Measurements from ENCODE around the gene LPIN1. TPM values are rescaled to one million over a fixed set of nuclear protein-coding genes. Genes with fewer than 3 reads are reported as not detected.

Gene LPIN1
- total RNA-seq, 1 experiment from 2014 or later = 38.5 TPM

DNA sequence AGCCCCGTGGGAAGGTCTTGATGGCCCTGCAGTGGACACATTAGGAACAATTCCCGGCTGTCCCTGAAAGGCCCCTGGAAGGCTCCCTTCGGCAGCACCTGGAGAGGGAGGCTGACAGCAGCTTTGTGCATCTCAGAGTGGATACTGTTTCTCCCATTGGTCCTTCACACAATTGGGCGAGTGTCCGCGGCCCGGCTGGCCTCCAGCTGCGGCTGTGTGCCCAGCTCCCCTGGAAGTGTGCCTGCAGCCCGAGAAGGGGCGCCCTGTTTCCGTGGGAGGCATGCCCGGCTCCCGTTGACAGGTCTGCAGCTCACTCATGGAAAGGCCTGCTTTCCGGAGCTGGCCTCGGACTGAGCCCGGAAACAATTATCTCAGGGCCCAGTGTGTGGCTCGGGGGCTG lies 103.7 kb downstream of the LPIN1 start:
- H3K9me3 ChIP-seq (ENCODE audit: low read depth, low read length, poor library complexity, severe bottlenecking) = no peaks in the 10 kb centered on the region
- POLR2A ChIA-PET (ENCODE audit: low non-redundant PET) = no interaction called here
- H3K36me3 ChIP-seq (ENCODE audit: insufficient read depth, low read length, poor library complexity, severe bottlenecking) = no peaks in the 10 kb centered on the region
- BruUV-seq (replicated peaks) = no TSS peak
- no peak overlapping the region for H3K27ac ChIP-seq (ENCODE audit: low read depth, low read length, poor library complexity, severe bottlenecking)
- no peak for DNase-seq (ENCODE audit: low spot score)
- TF ChIP-seq, protein P1, sequence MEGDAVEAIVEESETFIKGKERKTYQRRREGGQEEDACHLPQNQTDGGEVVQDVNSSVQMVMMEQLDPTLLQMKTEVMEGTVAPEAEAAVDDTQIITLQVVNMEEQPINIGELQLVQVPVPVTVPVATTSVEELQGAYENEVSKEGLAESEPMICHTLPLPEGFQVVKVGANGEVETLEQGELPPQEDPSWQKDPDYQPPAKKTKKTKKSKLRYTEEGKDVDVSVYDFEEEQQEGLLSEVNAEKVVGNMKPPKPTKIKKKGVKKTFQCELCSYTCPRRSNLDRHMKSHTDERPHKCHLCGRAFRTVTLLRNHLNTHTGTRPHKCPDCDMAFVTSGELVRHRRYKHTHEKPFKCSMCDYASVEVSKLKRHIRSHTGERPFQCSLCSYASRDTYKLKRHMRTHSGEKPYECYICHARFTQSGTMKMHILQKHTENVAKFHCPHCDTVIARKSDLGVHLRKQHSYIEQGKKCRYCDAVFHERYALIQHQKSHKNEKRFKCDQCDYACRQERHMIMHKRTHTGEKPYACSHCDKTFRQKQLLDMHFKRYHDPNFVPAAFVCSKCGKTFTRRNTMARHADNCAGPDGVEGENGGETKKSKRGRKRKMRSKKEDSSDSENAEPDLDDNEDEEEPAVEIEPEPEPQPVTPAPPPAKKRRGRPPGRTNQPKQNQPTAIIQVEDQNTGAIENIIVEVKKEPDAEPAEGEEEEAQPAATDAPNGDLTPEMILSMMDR (conservative IDR thresholded peaks at IDR 0.05; ENCODE audit: low read depth, low read length) = no peak
- TF ChIP-seq EZH2 (IDR thresholded peaks at IDR 0.05; ENCODE audit: borderline replicate concordance, low read depth, low read length, poor library complexity, severe bottlenecking) = no peak
- H3K27me3 ChIP-seq (replicated peaks; ENCODE audit: insufficient read depth, low read depth, low read length, poor library complexity) = no peaks in the 10 kb centered on the region
- intact Hi-C loops (cut with micrococcal nuclease; ENCODE audit: unreplicated experiment) = no loop called here
- CTCF ChIA-PET = no interaction called here
- no peaks in the 10 kb centered on the region for H3K4me1 ChIP-seq (ENCODE audit: insufficient read depth, low read length, poor library complexity, severe bottlenecking)
- no peak overlapping the region for H3K4me3 ChIP-seq (ENCODE audit: low read depth, low read length, poor library complexity, severe bottlenecking)

DNA sequence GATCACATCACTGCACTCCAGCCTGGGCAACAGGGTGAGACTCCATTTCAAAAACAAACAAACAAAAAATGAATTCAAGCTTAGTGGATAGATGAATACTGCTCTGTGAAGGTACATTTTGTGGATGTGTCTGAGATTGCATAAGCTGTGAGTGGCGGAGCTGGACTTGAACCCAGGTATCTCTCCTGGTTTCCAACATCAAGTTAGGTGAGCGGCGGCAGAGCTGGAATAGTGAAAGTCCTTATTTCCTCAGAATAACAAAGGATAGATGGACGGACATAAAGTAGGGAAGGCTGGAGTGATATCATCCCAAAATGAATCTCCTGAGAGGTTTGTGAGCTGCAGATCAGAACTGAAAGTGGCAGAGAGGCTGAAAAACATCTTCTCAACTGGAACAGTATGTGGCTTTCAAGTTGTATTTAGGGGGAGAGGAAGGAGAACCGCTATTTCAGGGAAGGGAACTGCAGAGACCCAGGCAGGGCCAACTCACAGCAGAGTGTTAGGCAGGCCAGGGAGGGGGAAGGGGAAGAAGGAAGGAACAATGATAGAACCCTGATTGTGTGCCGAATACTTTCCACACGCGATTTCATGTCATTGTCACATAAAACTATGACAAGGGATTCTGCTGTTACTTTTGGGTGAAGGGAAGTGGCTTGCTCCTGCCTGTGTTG lies 106.2 kb downstream of the LPIN1 start:
- intact Hi-C loops (cut with micrococcal nuclease; ENCODE audit: unreplicated experiment) = no loop called here
- no TSS peak for BruUV-seq (replicated peaks)
- TF ChIP-seq, protein P1 (conservative IDR thresholded peaks at IDR 0.05; ENCODE audit: low read depth, low read length) = no peak
- Histone ChIP-seq H3K4me3 (ENCODE audit: low read depth, low read length, poor library complexity, severe bottlenecking) (no peak overlapping the region), H3K27me3 (replicated peaks; ENCODE audit: insufficient read depth, low read depth, low read length, poor library complexity) (no peaks in the 10 kb centered on the region), H3K9me3 (ENCODE audit: low read depth, low read length, poor library complexity, severe bottlenecking) (no peaks in the 10 kb centered on the region), H3K36me3 (ENCODE audit: insufficient read depth, low read length, poor library complexity, severe bottlenecking) (no peaks in the 10 kb centered on the region), H3K4me1 (ENCODE audit: insufficient read depth, low read length, poor library complexity, severe bottlenecking) (no peaks in the 10 kb centered on the region), H3K27ac (ENCODE audit: low read depth, low read length, poor library complexity, severe bottlenecking) (no peak overlapping the region)
- POLR2A ChIA-PET (ENCODE audit: low non-redundant PET) = no interaction called here
- CTCF ChIA-PET = no interaction called here
- no peak for DNase-seq (ENCODE audit: low spot score)

GRCh38 chr2:11853197-11853588 lies 106.8 kb downstream of the LPIN1 start:
- ChIA-PET POLR2A (ENCODE audit: low non-redundant PET) (no interaction called here), CTCF (no interaction called here)
- H3K4me3 ChIP-seq (ENCODE audit: low read depth, low read length, poor library complexity, severe bottlenecking) = no peak overlapping the region
- no peak overlapping the region for H3K27ac ChIP-seq (ENCODE audit: low read depth, low read length, poor library complexity, severe bottlenecking)
- no peaks in the 10 kb centered on the region for H3K4me1 ChIP-seq (ENCODE audit: insufficient read depth, low read length, poor library complexity, severe bottlenecking)
- no TSS peak for BruUV-seq (replicated peaks)
- H3K9me3 ChIP-seq (ENCODE audit: low read depth, low read length, poor library complexity, severe bottlenecking) = peaks cover 2% of the 10 kb centered on the region
- TF ChIP-seq EZH2 (IDR thresholded peaks at IDR 0.05; ENCODE audit: borderline replicate concordance, low read depth, low read length, poor library complexity, severe bottlenecking) = no peak
- TF ChIP-seq, protein P1 (conservative IDR thresholded peaks at IDR 0.05; ENCODE audit: low read depth, low read length) = no peak
- no peaks in the 10 kb centered on the region for H3K27me3 ChIP-seq (replicated peaks; ENCODE audit: insufficient read depth, low read depth, low read length, poor library complexity)
- no peaks in the 10 kb centered on the region for H3K36me3 ChIP-seq (ENCODE audit: insufficient read depth, low read length, poor library complexity, severe bottlenecking)
- intact Hi-C loops (cut with micrococcal nuclease; ENCODE audit: unreplicated experiment) = no loop called here
- no peak for DNase-seq (ENCODE audit: low spot score)
